Subcutaneous abdominal adipose tissue (tissue), 5 donors: ENCODE measurements around the gene CCDC85B.
A peak's percentile ranks its signal among the peaks of the same experiment; 100 is the strongest.

Experiments
- H3K27ac ChIP-seq: one replicate; pipeline ENCODE4 v1.7.0; 2013; ENCODE audit warnings: low read depth, mild to moderate bottlenecking, inconsistent platforms, low read length, moderate library complexity
- H3K27me3 ChIP-seq, 5 donors: one replicate each; pipeline ENCODE4 v1.7.0; 2013; ENCODE audit warnings: low read length in 5 of 5, inconsistent platforms in 1 of 5; ENCODE audit not compliant: control insufficient read depth in 5 of 5, insufficient read depth in 4 of 5
- H3K36me3 ChIP-seq, 5 donors: one replicate each; pipeline ENCODE4 v1.7.0; 2013; ENCODE audit warnings: low read length in 5 of 5; ENCODE audit not compliant: control insufficient read depth in 5 of 5, insufficient read depth in 5 of 5
- H3K4me1 ChIP-seq, 5 donors: one replicate each; pipeline ENCODE4 v1.7.0; 2013; ENCODE audit warnings: low read length in 5 of 5, mild to moderate bottlenecking in 3 of 5, moderate library complexity in 1 of 5; ENCODE audit not compliant: control insufficient read depth in 5 of 5, insufficient read depth in 5 of 5
- H3K4me3 ChIP-seq, 5 donors: one replicate each; pipeline ENCODE4 v1.7.0; 2013; ENCODE audit warnings: low read length in 5 of 5, low read depth in 1 of 5
- H3K9ac ChIP-seq, 5 donors: one replicate each; pipeline ENCODE4 v1.7.0; 2013; ENCODE audit warnings: low read length in 5 of 5, mild to moderate bottlenecking in 4 of 5, moderate library complexity in 3 of 5
- H3K9me3 ChIP-seq, 5 donors: one replicate each; pipeline ENCODE4 v1.7.0; 2013; ENCODE audit warnings: low read length in 5 of 5; ENCODE audit not compliant: control insufficient read depth in 5 of 5
- donor health status: healthy.
- donor health status: healthy.
- donor health status: healthy.
- donor health status: healthy.
- donor health status: healthy.

Gene CCDC85B

DNA sequence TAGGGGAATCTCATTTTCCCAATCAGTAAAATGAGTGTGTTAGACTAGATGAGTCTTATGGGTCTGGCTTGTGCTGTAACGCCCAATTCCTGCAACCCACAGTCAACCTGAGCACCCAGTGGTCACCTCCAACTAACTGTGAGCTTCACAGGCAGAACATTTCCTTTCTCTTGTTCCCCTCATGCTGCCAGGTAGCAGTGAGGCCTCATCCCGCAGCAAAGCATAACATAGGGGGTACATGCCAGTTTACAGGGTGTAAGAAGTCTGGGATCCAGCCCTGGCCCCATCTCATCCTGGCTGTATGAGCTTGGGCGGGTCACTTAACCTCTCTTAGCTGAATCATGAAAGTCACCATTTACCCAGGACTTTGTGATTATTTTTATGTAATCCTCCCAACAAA is 21.6 kb upstream of the CCDC85B start:
- Histone ChIP-seq H3K27me3 (no peaks in the 10 kb centered on the region), H3K27ac (no peak overlapping the region), H3K9me3 (no peaks in the 10 kb centered on the region), H3K9ac (no peak overlapping the region), H3K36me3 (peaks cover 0 to 59% (median 53%) of the 10 kb centered on the region in 5 donors), H3K4me1 (peaks cover 8 to 39% (median 32%) of the 10 kb centered on the region in 5 donors), H3K4me3 (no peak overlapping the region)

DNA sequence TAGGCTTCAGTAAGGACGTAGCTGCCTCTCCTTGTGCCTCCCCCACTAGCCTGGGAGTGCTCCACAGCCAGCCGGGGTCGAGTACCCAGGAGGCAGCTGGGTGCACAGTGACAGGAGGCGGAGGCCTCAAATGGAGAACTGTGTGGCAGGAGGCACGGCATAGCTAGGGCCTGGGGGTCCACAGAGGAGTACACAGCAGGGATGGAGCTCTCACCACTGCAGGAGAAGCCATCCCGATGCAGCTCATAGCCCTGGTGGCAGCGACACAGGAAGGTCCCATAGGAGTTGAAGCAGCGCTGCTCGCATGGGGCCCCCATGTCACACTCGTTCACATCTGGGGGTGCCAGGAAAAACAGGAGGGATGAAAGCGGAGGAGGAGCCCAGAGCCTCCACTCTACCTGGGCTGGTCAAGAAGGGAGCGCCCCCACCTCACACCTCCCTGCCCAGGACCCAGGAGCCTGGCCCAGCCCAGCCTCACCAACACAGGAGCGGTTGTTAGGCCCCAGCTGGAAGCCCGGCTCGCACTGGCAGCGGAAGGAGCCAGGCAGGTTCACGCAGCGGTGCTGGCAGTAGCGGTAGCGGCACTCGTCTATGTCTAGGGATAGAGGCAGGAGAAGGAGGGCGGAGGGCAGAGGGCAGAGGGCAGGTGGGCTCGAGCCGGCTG is 20.7 kb upstream of the CCDC85B start:
- Histone ChIP-seq H3K27ac (no peak overlapping the region), H3K36me3 (peaks cover 0 to 50% (median 45%) of the 10 kb centered on the region in 5 donors)

DNA sequence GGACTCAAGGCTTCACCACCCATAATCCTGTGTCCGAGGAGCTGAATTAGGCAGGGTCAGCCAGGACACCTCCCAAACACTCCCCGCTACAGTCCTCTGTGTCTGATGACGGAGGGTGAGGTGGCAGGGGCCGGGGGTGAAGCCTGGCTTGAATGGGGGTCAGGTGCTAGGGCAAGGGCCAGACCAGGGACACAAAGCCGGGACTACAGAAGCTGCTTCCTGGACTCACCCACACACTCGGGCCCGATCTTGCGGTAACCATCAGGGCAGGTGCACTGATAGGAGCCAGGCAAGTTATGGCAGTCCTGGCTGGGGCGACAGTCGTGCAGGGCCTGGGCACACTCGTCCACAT is 20.2 kb upstream of the CCDC85B start:
- no peaks in the 10 kb centered on the region for H3K27me3 ChIP-seq
- peaks cover 0 to 45% (median 39%) of the 10 kb centered on the region in 5 donors for H3K36me3 ChIP-seq
- no peak overlapping the region for H3K9ac ChIP-seq
- peaks cover 8 to 40% (median 34%) of the 10 kb centered on the region in 5 donors for H3K4me1 ChIP-seq
- no peaks in the 10 kb centered on the region for H3K9me3 ChIP-seq
- H3K4me3 ChIP-seq = peak overlapping the region in 1 of 5 donors; percentile 12
- no peak overlapping the region for H3K27ac ChIP-seq

More for the DNA sequence above, 20.7 kb upstream of the CCDC85B start:
- H3K27me3 ChIP-seq = no peaks in the 10 kb centered on the region
- H3K9ac ChIP-seq = no peak overlapping the region
- no peaks in the 10 kb centered on the region for H3K9me3 ChIP-seq
- peaks cover 8 to 40% (median 34%) of the 10 kb centered on the region in 5 donors for H3K4me1 ChIP-seq
- H3K4me3 ChIP-seq = no peak overlapping the region

DNA sequence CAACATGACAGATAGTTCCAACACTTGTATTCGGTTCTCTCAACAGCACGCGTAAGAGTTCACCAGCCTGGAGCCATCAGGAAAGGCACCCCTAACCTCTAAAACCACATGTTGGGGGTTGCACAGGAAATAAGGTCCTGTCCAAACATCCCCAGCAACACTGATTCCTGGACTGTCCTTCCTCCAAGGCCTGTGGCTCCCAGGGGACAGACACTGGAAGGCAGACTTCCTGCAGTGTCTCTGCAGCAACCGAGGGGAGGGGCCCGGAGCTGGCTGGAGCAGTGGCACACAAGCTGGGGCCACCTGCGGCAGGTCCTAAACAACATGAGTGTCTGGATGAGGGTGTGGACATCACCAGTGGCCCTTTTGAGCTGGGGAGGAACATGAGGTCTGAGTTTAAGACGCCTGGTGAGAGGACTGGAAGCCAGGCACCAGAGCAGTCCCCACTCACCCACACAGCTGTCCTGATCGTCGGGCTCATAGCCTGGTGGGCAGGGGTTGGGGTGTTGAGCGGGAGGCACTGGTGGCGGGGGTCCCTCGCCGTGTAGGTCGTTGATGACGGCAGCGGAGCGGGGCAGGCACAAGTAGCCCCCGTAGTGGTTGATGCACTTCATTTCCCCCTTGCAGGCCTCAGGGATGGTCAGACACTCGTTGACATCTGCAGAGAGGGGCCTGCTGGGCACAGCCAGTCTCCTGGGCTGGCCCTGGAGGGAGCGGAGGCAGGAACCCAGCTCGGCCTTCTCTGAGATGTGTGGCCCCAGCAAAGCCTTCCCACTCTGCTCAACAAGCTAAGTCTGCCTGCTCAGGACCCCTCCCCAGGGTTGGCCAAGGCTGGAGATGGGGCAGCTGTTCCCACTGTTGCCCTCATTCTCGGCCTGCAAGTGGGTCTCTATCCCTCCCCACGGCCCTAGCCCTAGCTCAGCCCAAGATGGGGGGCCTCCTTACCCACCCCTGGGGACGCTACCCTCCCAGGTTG is 19.5 kb upstream of the CCDC85B start:
- peaks cover 8 to 40% (median 34%) of the 10 kb centered on the region in 5 donors for H3K4me1 ChIP-seq
- peaks cover 0 to 38% (median 32%) of the 10 kb centered on the region in 5 donors for H3K36me3 ChIP-seq
- no peaks in the 10 kb centered on the region for H3K27me3 ChIP-seq
- peak overlapping the region; percentile 88 for H3K27ac ChIP-seq
- H3K9me3 ChIP-seq = no peaks in the 10 kb centered on the region
- H3K4me3 ChIP-seq = peak overlapping the region; percentile 64 to 76 (median 65)
- peak overlapping the region; percentile 26 to 86 (median 76) for H3K9ac ChIP-seq

DNA sequence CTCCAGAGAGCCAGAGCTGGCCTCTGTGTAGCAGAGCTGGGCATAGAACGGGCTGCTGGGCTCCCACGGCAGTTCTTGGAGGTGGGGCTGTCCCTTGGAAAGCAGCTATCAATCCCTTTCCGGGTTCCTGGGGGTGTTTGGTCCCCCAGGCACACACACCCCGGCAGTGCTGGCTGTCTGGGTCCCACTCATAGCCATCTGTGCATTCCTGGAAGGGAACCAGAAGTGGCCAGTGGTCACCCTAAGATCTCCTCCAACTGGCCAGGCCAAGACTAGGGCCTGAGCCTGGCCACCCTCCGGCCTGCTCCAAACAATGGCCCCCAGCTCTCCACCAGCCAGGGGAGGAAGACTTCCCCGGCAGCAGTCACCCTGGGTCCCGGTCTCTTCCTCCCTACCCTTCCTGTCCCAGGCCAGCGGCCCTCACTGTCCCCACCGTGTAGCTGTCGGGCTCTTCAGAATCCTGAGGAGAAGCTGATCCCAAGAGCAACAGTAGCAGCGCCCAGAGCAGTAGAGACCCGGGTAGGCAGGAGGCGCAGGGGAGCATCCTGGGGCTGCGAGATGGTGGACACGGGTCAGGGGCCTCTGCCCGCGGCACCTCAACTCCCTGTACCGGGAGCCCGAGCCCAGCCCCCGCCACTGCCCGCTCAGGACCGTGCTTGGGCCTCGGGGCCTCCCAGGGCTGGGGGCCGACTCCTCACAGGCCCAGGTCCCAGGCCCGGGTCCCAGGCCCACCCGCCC is 18.5 kb upstream of the CCDC85B start:
- Histone ChIP-seq H3K36me3 (peaks cover 0 to 30% (median 22%) of the 10 kb centered on the region in 5 donors), H3K4me3 (peak overlapping the region; percentile 64 to 76 (median 65)), H3K9me3 (no peaks in the 10 kb centered on the region), H3K27ac (peak overlapping the region; percentile 88), H3K27me3 (no peaks in the 10 kb centered on the region), H3K9ac (peak overlapping the region; percentile 68 to 86 (median 76)), H3K4me1 (peaks cover 8 to 40% (median 34%) of the 10 kb centered on the region in 5 donors)

DNA sequence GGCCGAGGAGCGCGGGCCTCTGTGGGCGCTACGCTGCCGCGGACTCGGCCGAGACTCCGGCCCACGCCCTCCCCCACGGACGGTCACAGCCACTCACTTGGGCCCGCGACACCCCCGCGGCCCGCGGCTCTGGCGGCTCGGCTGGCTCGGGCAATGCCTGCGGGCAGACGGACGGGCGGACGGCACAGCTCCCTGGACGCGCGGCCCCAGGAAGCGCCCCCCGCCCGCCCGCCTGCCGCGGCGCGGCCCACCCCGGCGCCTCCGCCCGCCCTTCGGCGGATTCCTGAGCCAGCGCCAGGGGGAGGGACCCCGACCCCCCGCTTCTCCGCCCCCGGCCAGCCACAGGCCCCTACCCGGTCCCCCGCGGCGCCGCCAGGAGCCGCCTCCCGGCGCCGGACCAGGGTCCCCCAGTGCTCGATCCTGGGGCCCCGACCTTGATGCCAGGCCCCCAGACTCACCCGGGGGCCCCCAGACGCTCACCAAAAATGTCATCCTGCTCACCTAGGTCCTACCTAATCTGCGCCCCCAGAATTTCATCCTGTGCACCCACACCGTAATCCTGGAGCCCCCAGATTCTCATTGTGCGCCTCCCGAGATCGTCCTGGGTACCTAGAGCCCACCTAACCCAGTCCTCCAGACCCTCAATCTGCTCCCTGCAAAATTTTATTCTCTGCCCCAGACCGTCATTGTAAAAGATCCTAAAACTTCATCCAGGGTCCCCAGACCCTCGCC is 17.7 kb upstream of the CCDC85B start, which contains the start of gene EFEMP2:
TSS of gene EFEMP2 (minus strand) at position 215 of the 732 bp plus-strand sequence. CDS start 446 bp downstream, outside the sequence.
- peak within 1 kb of the TSS; percentile 70 to 85 (median 76) for H3K4me3 ChIP-seq
- H3K27ac ChIP-seq = peak within 1 kb of the TSS; percentile 88
- peaks cover 8 to 40% (median 34%) of the 10 kb centered on the region in 5 donors for H3K4me1 ChIP-seq
- peak within 1 kb of the TSS; percentile 68 to 86 (median 76) for H3K9ac ChIP-seq
- no peaks in the 10 kb centered on the region for H3K9me3 ChIP-seq
- H3K36me3 ChIP-seq = peaks cover 0 to 23% (median 17%) of the 10 kb centered on the region in 5 donors
- no peaks in the 10 kb centered on the region for H3K27me3 ChIP-seq

DNA sequence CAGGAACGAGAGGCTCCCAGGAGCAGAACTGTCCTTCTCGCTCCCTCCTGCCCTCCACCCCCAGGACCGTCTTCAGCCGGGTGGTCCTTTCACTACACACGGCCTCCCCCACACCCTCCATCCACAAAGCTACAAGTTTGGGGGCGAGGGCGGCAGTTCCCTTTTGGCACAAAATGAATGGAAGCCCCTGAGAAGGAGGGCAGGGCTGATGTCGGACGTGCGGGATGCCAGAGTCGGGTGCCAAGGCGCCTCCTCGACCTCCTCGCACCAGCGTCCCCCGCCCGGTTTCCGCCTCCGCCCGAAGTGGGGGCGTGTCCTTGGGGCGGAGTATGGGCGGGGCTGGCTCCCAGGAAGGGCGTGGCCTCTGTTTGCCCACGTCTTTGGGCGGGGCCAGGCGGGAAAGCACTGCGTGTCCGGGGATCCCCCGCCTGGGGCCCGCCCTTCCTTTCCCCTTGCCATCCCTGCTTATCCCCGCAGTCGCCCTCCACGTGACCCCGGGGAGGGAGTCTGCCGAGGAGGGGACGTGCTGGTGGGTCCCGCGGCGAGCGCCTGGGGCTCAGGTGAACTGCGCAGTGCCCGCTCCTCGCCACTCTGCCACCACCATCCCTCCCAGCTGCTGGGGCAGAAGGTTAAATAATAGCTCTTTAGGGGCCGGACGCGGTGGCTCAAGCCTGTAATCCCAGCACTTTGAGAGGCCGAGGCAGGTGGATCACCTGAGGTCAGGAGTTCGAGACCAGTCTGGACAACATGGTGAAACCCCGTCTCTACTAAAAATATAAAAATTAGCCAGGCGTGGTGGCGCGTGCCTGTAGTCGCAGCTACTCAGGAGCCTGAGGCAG is 16.9 kb upstream of the CCDC85B start:
- H3K4me3 ChIP-seq = peak overlapping the region; percentile 70 to 85 (median 76)

DNA sequence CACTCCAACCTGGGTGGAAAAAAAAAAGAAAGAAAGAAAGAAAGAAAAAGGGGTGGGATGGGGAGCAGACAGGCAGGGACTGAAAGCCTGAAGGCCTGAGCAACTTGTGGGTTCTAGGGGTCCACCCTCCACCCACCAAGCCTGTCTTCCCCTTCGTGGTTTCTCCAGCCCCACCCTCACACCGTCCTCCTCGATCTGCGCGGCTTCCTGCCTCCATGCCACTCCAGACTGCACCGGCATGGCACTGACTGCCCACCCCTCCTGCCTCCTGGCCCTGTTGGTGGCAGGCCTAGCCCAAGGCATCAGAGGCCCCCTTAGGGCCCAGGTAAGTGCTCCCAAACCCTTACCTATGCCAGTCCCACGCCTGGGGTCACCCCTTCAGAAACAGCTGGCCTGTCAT is 10.9 kb upstream of the CCDC85B start, which contains the start of gene CTSW:
TSS of gene CTSW (plus strand) at position 221 of the 400 bp plus-strand sequence. CDS start at position 239, 18 bp downstream.
- H3K4me1 ChIP-seq = no peaks in the 10 kb centered on the region
- H3K27me3 ChIP-seq = no peaks in the 10 kb centered on the region
- no peak within 1 kb of the TSS for H3K27ac ChIP-seq
- H3K9ac ChIP-seq = no peak within 1 kb of the TSS
- no peak within 1 kb of the TSS for H3K4me3 ChIP-seq
- peaks cover 0 to 24% (median 21%) of the 10 kb centered on the region in 5 donors for H3K36me3 ChIP-seq
- no peaks in the 10 kb centered on the region for H3K9me3 ChIP-seq

More for the DNA sequence above, 16.9 kb upstream of the CCDC85B start:
- Histone ChIP-seq H3K9me3 (no peaks in the 10 kb centered on the region), H3K36me3 (peaks cover 0 to 15% (median 9%) of the 10 kb centered on the region in 5 donors), H3K4me1 (peaks cover 8 to 40% (median 34%) of the 10 kb centered on the region in 5 donors), H3K27ac (peak overlapping the region; percentile 62), H3K27me3 (no peaks in the 10 kb centered on the region), H3K9ac (peak overlapping the region in 4 of 5 donors; percentile 61 to 82 (median 74))
